HepG2 (cell line): Measurements from ENCODE around the gene ATOSB. TPM values are rescaled to one million over a fixed set of nuclear protein-coding genes. Genes with fewer than 3 reads are reported as not detected.

Experiments
- ATF5 ChIP-seq: sonication (generic); formaldehyde crosslinking; IDR thresholded peaks from 2 replicates; pipeline ENCODE4 v1.4.0; 2020; ENCODE audit warnings: mild to moderate bottlenecking, low read depth, missing genetic modification reagents
- CBX1 ChIP-seq: IDR thresholded peaks from one replicate; pipeline ENCODE4 v1.6.1; 2016; ENCODE audit warnings: antibody characterized with exemption, low read depth
- ESRRA ChIP-seq: sonication (generic); formaldehyde crosslinking; IDR thresholded peaks from 2 replicates; pipeline ENCODE4 v1.5.1; 2020; ENCODE audit warnings: mild to moderate bottlenecking, low read depth, missing genetic modification reagents
- GTF3A ChIP-seq: sonication (generic); formaldehyde crosslinking; conservative IDR thresholded peaks from 2 replicates; pipeline ENCODE4 v1.4.0; 2020; ENCODE audit warnings: mild to moderate bottlenecking, missing genetic modification reagents
- HDAC1 ChIP-seq: sonication (generic); formaldehyde crosslinking; IDR thresholded peaks from 2 replicates; pipeline ENCODE4 v1.5.1; 2020; ENCODE audit warnings: mild to moderate bottlenecking, missing genetic modification reagents
- HNRNPK ChIP-seq: fragments of 200-400 bp; formaldehyde crosslinking; IDR thresholded peaks from 2 replicates; pipeline ENCODE4 v1.6.1; 2018; ENCODE audit warnings: low read length, low read depth, moderate library complexity, mild to moderate bottlenecking; ENCODE audit not compliant: poor library complexity, severe bottlenecking
- HNRNPLL ChIP-seq: fragments of 200-400 bp; formaldehyde crosslinking; IDR thresholded peaks from 2 replicates; pipeline ENCODE4 v1.6.1; 2017; ENCODE audit warnings: mild to moderate bottlenecking, low read depth, low read length; ENCODE audit not compliant: poor library complexity, severe bottlenecking
- MEIS2 ChIP-seq: sonication (generic); formaldehyde crosslinking; IDR thresholded peaks from 2 replicates; pipeline ENCODE4 v1.9.0; 2021; ENCODE audit warnings: mild to moderate bottlenecking, missing genetic modification reagents
- MTF2 ChIP-seq: sonication (generic); formaldehyde crosslinking; IDR thresholded peaks from 2 replicates; pipeline ENCODE4 v1.5.0; 2020; ENCODE audit warnings: missing genetic modification reagents, borderline replicate concordance
- NFKB2 ChIP-seq: sonication (generic); formaldehyde crosslinking; IDR thresholded peaks from 2 replicates; pipeline ENCODE4 v1.4.0; 2020; ENCODE audit warnings: missing genetic modification reagents, borderline replicate concordance
- RAD21 ChIP-seq: fragments of 450-650 bp; formaldehyde crosslinking; IDR thresholded peaks from 2 replicates; pipeline ENCODE4 v1.5.0; 2020; ENCODE audit warnings: mild to moderate bottlenecking
- RBFOX2 ChIP-seq: fragments of 200-400 bp; formaldehyde crosslinking; IDR thresholded peaks from 2 replicates; pipeline ENCODE4 v1.6.1; 2017; ENCODE audit warnings: low read depth, mild to moderate bottlenecking, low read length
- RBM22 ChIP-seq: fragments of 200-400 bp; formaldehyde crosslinking; optimal IDR thresholded peaks from 2 replicates; pipeline ENCODE3; 2017; ENCODE audit warnings: mild to moderate bottlenecking, low read length, moderate library complexity
- RFX1 ChIP-seq: fragments of 450-650 bp; IDR thresholded peaks from 2 replicates; pipeline ENCODE4 v1.6.1; 2017
- SMAD1 ChIP-seq: sonication (generic); formaldehyde crosslinking; IDR thresholded peaks from 2 replicates; pipeline ENCODE4 v1.4.0; 2020; ENCODE audit warnings: missing genetic modification reagents, low read depth, mild to moderate bottlenecking, borderline replicate concordance
- TBX2 ChIP-seq: sonication (generic); formaldehyde crosslinking; IDR thresholded peaks from 2 replicates; pipeline ENCODE4 v1.5.0; 2020; ENCODE audit warnings: missing genetic modification reagents, mild to moderate bottlenecking, borderline replicate concordance
- ZNF383 ChIP-seq: sonication (generic); formaldehyde crosslinking; IDR thresholded peaks from 2 replicates; pipeline ENCODE4 v1.4.0; 2020; ENCODE audit warnings: missing genetic modification reagents, mild to moderate bottlenecking, borderline replicate concordance
- ZNF562 ChIP-seq: sonication (generic); formaldehyde crosslinking; IDR thresholded peaks from 2 replicates; pipeline ENCODE4 v1.8.0; 2022; ENCODE audit warnings: missing genetic modification reagents, borderline replicate concordance
- ZNF605 ChIP-seq: sonication (generic); formaldehyde crosslinking; IDR thresholded peaks from 2 replicates; pipeline ENCODE4 v1.8.0; 2022; ENCODE audit warnings: mild to moderate bottlenecking, missing genetic modification reagents
- ZNF790 ChIP-seq: sonication (generic); formaldehyde crosslinking; IDR thresholded peaks from 2 replicates; pipeline ENCODE4 v1.8.0; 2022; ENCODE audit warnings: missing genetic modification reagents, mild to moderate bottlenecking, borderline replicate concordance
- ZNF891 ChIP-seq: sonication (generic); formaldehyde crosslinking; IDR thresholded peaks from 2 replicates; pipeline ENCODE4 v1.5.0; 2020; ENCODE audit warnings: mild to moderate bottlenecking, missing genetic modification reagents
- polyA plus RNA-seq, 8 experiments: library from polyadenylated mRNA; depleted of rRNA in 3 of 8; stranded (reverse) in 7 of 8; unstranded in 1 of 8; fragments of >200 nt; fragmentation: Illumina TruSeq in 4 of 8; extraction: Trizol in 4 of 8; gene quantifications; 2 replicates each; pipeline versions ENCODE4 v1.2.1 to v1.2.3, GENCODE V29; 2011 to 2016; ENCODE audit warnings: low read depth in 4 of 8, missing spikeins in 1 of 8, mixed read lengths in 1 of 8; ENCODE audit not compliant: insufficient read depth in 1 of 8
- total RNA-seq, 5 experiments: library from RNA; depleted of rRNA; stranded (reverse); fragments of >200 nt; fragmentation: Illumina TruSeq; extraction: Trizol; gene quantifications; 2 replicates each; pipeline ENCODE4 v1.2.3, GENCODE V29; 2016; ENCODE audit warnings: low read depth in 1 of 5
- TF ChIP-seq, protein P1 (sequence below): IDR thresholded peaks from 2 replicates; pipeline ENCODE4 v1.6.1; 2016; ENCODE audit warnings: low read depth, control low read depth
- TF ChIP-seq, protein P2 (sequence below): sonication (generic); formaldehyde crosslinking; IDR thresholded peaks from 2 replicates; pipeline ENCODE4 v1.5.0; 2020; ENCODE audit warnings: missing genetic modification reagents
- TF ChIP-seq, protein P3 (sequence below): sonication (generic); formaldehyde crosslinking; IDR thresholded peaks from 2 replicates; pipeline ENCODE4 v1.8.1; 2023; ENCODE audit warnings: mild to moderate bottlenecking, moderate library complexity, missing genetic modification reagents
- TF ChIP-seq, protein P4 (sequence below): sonication (generic); formaldehyde crosslinking; IDR thresholded peaks from 2 replicates; pipeline ENCODE4 v1.5.1; 2020; ENCODE audit warnings: mild to moderate bottlenecking, moderate library complexity, missing genetic modification reagents

The ATOSB gene
- total and polyA plus RNA-seq, 2 of the 13 experiments (the other 11 are each of a cell fraction or from before 2014, with no cell fraction given), result 1.9 to 6.4 TPM

DNA sequence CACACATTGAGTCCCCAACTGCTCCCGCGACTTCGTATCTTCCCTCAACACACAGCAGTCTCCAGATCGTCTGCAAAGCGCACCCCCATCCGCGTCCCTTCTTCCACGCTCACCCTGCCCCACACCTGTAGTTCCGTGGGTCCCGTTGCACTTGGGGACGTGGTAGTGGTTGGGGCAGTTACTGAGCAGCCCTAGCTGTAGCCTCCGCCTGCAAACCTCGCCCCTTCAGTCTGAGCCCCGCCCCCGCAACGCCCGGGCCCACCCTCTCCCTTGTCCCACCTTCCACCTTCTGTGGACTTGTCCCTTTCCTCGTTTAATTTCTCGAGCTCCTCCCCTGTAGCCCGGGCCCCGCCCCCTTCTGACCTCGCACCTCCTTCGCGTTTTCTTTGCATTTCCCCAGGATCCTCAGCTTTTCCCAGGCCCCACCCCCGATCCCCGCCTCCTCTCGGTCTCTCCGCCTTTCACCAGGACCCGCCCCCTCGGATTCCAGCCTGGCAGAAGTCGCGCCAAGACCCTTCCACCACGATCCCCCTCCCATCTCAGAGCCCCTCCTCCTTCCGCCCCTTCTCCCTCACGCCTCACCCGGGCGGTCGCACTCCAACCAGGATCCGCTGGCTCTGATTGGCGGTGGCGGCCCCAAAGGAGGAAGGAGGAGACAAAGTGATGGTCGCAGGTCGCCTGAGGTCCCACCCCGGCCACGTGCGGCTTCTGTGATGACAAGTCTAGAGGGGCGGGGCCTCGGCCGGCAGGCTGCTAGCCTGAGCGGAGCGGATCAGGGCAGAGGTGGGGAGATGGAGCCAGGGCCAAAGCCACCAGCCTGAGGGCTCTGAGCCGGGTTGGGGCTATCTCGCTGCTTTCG lies at the start of gene ATOSB (continued):
- TF ChIP-seq RAD21 (CRISPR knock-in tag) (no peak), ZNF605 (CRISPR knock-in tag) (no peak), MEIS2 (no peak; the same call in 1 of the 2 replicates), NFKB2 (no peak), GTF3A (peak; percentile 34; the same call in 1 of the 2 replicates), SMAD1 (CRISPR knock-in tag) (no peak), ZNF891 (CRISPR knock-in tag) (0 out of 2 replicates have a peak, but pooled peaks have one; percentile 11), ZNF790 (peak; percentile 64; the same call in 1 of the 2 replicates), RFX1 (no peak), ESRRA (CRISPR knock-in tag) (peak; percentile 15; the same call in 1 of the 2 replicates), ZNF562 (CRISPR knock-in tag) (no peak), HNRNPLL (peak; percentile 70), CBX1 (peak; percentile 32), TBX2 (CRISPR knock-in tag) (peak; percentile 72), ATF5 (no peak), RBFOX2 (no peak), HDAC1 (peak; percentile 81), RBM22 (no peak), MTF2 (CRISPR knock-in tag) (no peak), ZNF383 (CRISPR knock-in tag) (no peak), HNRNPK (peak; percentile 82)
- TF ChIP-seq, protein P1, sequence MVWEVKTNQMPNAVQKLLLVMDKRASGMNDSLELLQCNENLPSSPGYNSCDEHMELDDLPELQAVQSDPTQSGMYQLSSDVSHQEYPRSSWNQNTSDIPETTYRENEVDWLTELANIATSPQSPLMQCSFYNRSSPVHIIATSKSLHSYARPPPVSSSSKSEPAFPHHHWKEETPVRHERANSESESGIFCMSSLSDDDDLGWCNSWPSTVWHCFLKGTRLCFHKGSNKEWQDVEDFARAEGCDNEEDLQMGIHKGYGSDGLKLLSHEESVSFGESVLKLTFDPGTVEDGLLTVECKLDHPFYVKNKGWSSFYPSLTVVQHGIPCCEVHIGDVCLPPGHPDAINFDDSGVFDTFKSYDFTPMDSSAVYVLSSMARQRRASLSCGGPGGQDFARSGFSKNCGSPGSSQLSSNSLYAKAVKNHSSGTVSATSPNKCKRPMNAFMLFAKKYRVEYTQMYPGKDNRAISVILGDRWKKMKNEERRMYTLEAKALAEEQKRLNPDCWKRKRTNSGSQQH (CRISPR knock-in tag), result no peak
- TF ChIP-seq, protein P2, sequence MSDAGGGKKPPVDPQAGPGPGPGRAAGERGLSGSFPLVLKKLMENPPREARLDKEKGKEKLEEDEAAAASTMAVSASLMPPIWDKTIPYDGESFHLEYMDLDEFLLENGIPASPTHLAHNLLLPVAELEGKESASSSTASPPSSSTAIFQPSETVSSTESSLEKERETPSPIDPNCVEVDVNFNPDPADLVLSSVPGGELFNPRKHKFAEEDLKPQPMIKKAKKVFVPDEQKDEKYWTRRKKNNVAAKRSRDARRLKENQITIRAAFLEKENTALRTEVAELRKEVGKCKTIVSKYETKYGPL (CRISPR knock-in tag), result no peak
- TF ChIP-seq, protein P3, sequence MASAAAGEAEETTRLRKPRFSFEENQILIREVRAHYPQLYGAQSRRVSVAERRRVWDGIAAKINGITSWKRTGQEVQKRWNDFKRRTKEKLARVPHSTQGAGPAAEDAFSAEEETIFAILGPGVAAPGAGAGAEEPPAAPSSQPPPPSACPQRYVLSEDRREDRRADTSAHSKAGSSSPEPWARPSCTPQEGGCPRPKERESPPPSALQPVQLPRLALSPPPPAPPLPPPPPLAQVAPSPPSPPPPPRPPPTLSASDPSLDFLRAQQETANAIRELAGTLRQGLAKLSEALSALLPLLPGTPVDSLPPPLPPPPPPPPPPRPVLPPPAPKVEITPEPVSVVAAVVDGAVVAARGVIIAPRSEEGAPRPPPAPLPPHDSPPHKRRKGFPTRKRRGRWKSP (CRISPR knock-in tag), result no peak
- TF ChIP-seq, protein P4, sequence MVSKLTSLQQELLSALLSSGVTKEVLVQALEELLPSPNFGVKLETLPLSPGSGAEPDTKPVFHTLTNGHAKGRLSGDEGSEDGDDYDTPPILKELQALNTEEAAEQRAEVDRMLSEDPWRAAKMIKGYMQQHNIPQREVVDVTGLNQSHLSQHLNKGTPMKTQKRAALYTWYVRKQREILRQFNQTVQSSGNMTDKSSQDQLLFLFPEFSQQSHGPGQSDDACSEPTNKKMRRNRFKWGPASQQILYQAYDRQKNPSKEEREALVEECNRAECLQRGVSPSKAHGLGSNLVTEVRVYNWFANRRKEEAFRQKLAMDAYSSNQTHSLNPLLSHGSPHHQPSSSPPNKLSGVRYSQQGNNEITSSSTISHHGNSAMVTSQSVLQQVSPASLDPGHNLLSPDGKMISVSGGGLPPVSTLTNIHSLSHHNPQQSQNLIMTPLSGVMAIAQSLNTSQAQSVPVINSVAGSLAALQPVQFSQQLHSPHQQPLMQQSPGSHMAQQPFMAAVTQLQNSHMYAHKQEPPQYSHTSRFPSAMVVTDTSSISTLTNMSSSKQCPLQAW, result peak; percentile 56
